ENCODE data around the gene TCP10L. TPM values are rescaled to one million over a fixed set of nuclear protein-coding genes. Genes with fewer than 3 reads are reported as not detected.

TCP10L gene
- total RNA-seq, 1 donor from 2014 or later: 1.3 TPM

DNA sequence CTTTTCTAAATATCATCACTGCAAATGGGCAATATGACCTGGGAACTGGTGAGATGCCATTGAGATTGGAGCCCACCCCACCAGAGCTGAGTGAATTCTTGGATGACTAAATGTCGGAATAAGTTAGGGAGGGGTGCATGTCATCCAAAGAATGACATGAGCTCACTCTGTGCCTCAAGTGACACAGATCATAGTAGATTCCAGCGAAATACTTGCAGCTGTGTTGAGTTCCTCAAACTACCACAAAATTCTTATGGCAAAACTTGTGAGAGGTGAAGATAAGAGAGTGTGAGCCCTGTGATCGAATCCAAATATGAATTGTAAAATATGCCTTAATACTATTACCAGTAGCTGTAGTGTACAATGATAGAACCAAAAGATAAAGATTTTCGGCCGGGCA, 2.3 kb upstream of the TCP10L start:
- peaks cover 7% of the 10 kb centered on the region for H3K27me3 Mint-ChIP-seq (ENCODE audit: unreplicated experiment)
- no peaks in the 10 kb centered on the region for H3K36me3 Mint-ChIP-seq (ENCODE audit: unreplicated experiment)
- TF ChIP-seq, protein P1, sequence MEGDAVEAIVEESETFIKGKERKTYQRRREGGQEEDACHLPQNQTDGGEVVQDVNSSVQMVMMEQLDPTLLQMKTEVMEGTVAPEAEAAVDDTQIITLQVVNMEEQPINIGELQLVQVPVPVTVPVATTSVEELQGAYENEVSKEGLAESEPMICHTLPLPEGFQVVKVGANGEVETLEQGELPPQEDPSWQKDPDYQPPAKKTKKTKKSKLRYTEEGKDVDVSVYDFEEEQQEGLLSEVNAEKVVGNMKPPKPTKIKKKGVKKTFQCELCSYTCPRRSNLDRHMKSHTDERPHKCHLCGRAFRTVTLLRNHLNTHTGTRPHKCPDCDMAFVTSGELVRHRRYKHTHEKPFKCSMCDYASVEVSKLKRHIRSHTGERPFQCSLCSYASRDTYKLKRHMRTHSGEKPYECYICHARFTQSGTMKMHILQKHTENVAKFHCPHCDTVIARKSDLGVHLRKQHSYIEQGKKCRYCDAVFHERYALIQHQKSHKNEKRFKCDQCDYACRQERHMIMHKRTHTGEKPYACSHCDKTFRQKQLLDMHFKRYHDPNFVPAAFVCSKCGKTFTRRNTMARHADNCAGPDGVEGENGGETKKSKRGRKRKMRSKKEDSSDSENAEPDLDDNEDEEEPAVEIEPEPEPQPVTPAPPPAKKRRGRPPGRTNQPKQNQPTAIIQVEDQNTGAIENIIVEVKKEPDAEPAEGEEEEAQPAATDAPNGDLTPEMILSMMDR (IDR thresholded peaks at IDR 0.05): no peak
- H3K4me3 Mint-ChIP-seq (ENCODE audit: unreplicated experiment): no peak overlapping the region
- no peaks in the 10 kb centered on the region for H3K4me1 Mint-ChIP-seq (ENCODE audit: unreplicated experiment)
- H3K9me3 Mint-ChIP-seq (ENCODE audit: unreplicated experiment): no peaks in the 10 kb centered on the region
- H3K27ac Mint-ChIP-seq (ENCODE audit: unreplicated experiment): no peak overlapping the region
- DNase-seq (ENCODE audit: extremely low spot score, unreplicated experiment): no peak

DNA sequence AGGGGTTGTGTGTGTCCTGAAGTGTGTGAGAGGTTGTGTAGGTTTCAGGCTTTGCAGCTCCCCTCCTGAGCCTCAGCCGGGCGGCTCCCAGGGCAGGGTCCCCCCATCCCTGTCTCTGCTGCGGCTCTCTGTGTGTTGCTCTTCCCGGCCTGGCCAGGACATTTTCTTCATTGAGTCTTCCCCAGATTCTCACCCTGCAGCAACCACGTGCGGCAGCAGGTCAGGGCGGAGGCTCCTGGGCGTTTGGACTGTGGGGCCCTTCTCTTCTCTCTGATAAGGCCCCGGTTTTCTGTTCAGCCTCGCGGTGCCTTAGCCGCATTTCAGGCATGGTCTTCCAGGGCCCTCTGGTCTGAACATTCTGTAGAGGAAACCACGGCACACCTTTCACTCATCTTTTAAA, 1.8 kb upstream of the TCP10L start:
- TF ChIP-seq, protein P1 (IDR thresholded peaks at IDR 0.05): no peak
- no peaks in the 10 kb centered on the region for H3K9me3 Mint-ChIP-seq (ENCODE audit: unreplicated experiment)
- no peak overlapping the region for H3K27ac Mint-ChIP-seq (ENCODE audit: unreplicated experiment)
- H3K4me3 Mint-ChIP-seq (ENCODE audit: unreplicated experiment): no peak overlapping the region
- no peaks in the 10 kb centered on the region for H3K36me3 Mint-ChIP-seq (ENCODE audit: unreplicated experiment)
- no peaks in the 10 kb centered on the region for H3K4me1 Mint-ChIP-seq (ENCODE audit: unreplicated experiment)
- no peak for DNase-seq (ENCODE audit: extremely low spot score, unreplicated experiment)
- H3K27me3 Mint-ChIP-seq (ENCODE audit: unreplicated experiment): peaks cover 7% of the 10 kb centered on the region

DNA sequence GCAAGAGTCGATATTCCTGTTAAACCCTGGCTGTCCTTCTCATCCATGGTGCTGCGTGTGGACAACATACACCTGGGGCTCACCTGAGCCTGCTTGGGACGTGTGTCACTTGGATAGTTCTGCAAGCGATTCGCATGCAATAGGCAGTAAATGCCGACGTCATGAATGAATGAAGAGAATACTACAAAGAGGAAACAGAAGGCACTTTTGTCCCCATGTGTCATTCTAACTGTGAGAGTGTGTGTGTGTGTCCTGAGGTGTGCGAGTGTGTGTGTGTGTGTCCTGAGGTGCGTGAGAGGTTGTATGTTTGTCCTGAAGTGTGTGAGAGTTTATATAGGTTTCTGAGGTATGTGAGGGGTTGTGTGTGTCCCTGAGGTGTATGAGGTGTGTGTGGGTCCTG, 647 bp upstream of the TCP10L start:
- H3K9me3 Mint-ChIP-seq (ENCODE audit: unreplicated experiment): no peaks in the 10 kb centered on the region
- TF ChIP-seq, protein P1 (IDR thresholded peaks at IDR 0.05): no peak
- peaks cover 7% of the 10 kb centered on the region for H3K27me3 Mint-ChIP-seq (ENCODE audit: unreplicated experiment)
- no peak overlapping the region for H3K27ac Mint-ChIP-seq (ENCODE audit: unreplicated experiment)
- no peaks in the 10 kb centered on the region for H3K4me1 Mint-ChIP-seq (ENCODE audit: unreplicated experiment)
- DNase-seq (ENCODE audit: extremely low spot score, unreplicated experiment): no peak
- no peak overlapping the region for H3K4me3 Mint-ChIP-seq (ENCODE audit: unreplicated experiment)
- no peaks in the 10 kb centered on the region for H3K36me3 Mint-ChIP-seq (ENCODE audit: unreplicated experiment)

DNA sequence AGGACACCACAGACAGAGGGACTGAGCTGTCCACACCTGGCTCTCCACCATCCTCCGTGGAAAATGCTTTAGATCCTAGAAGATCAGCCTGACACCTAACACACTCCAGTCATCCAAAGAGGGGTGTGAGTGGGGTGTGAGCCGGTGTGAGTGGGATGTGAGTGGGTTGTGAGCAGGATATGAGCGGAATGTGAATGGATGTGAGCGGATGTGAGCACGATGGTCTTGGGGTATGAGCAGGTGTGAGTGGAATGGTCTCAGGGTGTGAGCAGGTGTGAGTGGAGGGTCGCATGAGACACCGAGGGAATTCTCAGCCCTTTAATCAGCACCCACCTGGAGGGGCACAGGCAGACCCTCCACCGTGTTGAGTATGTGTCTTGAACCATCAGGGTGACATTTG, 851 bp downstream of the TCP10L start:
- Mint-ChIP-seq H3K4me3 (ENCODE audit: unreplicated experiment) (no peak overlapping the region), H3K27ac (ENCODE audit: unreplicated experiment) (no peak overlapping the region), H3K9me3 (ENCODE audit: unreplicated experiment) (no peaks in the 10 kb centered on the region), H3K27me3 (ENCODE audit: unreplicated experiment) (peaks cover 12% of the 10 kb centered on the region), H3K36me3 (ENCODE audit: unreplicated experiment) (no peaks in the 10 kb centered on the region), H3K4me1 (ENCODE audit: unreplicated experiment) (no peaks in the 10 kb centered on the region)
- no peak for DNase-seq (ENCODE audit: extremely low spot score, unreplicated experiment)
- TF ChIP-seq, protein P1 (IDR thresholded peaks at IDR 0.05): no peak

DNA sequence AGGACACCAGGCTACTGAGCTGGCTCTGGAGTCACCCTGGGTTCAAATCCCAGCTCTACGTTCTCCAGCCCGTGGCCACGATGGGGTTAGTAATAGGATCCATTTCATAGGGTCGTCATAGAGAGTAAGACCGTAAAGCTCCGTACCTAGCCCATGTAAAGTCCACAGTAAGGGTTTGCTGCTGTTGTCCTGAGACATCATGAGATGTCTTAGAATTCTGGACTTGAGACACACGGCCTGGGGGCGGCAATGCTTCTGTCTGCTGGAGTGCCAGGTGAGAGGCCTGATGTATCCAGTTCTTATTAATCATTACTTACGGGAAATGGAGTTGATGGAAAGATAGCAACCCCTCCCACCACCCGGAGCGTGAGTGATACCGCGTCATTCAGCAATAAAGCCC, 3.6 kb downstream of the TCP10L start:
- DNase-seq (ENCODE audit: extremely low spot score, unreplicated experiment): no peak
- Mint-ChIP-seq H3K27me3 (ENCODE audit: unreplicated experiment) (peaks cover 29% of the 10 kb centered on the region), H3K4me1 (ENCODE audit: unreplicated experiment) (no peaks in the 10 kb centered on the region), H3K27ac (ENCODE audit: unreplicated experiment) (no peak overlapping the region), H3K4me3 (ENCODE audit: unreplicated experiment) (no peak overlapping the region), H3K9me3 (ENCODE audit: unreplicated experiment) (no peaks in the 10 kb centered on the region), H3K36me3 (ENCODE audit: unreplicated experiment) (no peaks in the 10 kb centered on the region)
- TF ChIP-seq, protein P1 (IDR thresholded peaks at IDR 0.05): no peak
